Activated CD4-positive, alpha-beta T cell treated with anti-CD3 and anti-CD28 coated beads, Interleukin-2, amount 50 U/mL, for 24 hours (primary cell): ENCODE results near the gene FAM234B.

Source experiments
- DNase-seq, 2 donors: peaks; one replicate each; pipeline ENCODE4 v3.0.0-alpha.2; 2020; ENCODE audit warnings: low read depth in 1 of 2, low spot score in 1 of 2

The FAM234B gene

GRCh38 chr12:13044002-13044905, at the start of gene FAM234B:
Gene FAM234B, plus strand, starts transcription at chr12:13044381. Its CDS starts 23 bp downstream, at chr12:13044404.
- DNase-seq: peak; percentile 46 to 64

- DNase-seq: no peak
These were observed 49.1 kb upstream of the FAM234B start for GRCh38 chr12:12995088-12995487.

GRCh38 chr12:12996209-12996608, 48.0 kb upstream of the FAM234B start:
- DNase-seq: no peak

- no peak for DNase-seq
These were observed 47.0 kb upstream of the FAM234B start for GRCh38 chr12:12997156-12997555.

- DNase-seq: no peak
These were observed 46.4 kb upstream of the FAM234B start for GRCh38 chr12:12997734-12998133.

- no peak for DNase-seq
These were observed 45.9 kb upstream of the FAM234B start for GRCh38 chr12:12998248-12998647.

GRCh38 chr12:12999271-12999958, 44.8 kb upstream of the FAM234B start:
- no peak for DNase-seq

GRCh38 chr12:12999959-13000615, 44.1 kb upstream of the FAM234B start, which contains the start of gene HEBP1:
Gene HEBP1, minus strand, starts transcription at chr12:13000265. Its CDS starts 151 bp downstream, at chr12:13000114.
- peak; percentile 93 to 96 for DNase-seq

GRCh38 chr12:13000616-13000924, 43.6 kb upstream of the FAM234B start:
- DNase-seq: no peak

- DNase-seq: no peak
These were observed 43.0 kb upstream of the FAM234B start for GRCh38 chr12:13000925-13001774.

- no peak for DNase-seq
These were observed 42.5 kb upstream of the FAM234B start for GRCh38 chr12:13001775-13002040.

GRCh38 chr12:13002301-13003097, 41.7 kb upstream of the FAM234B start:
- no peak for DNase-seq

- DNase-seq: no peak
These were observed 39.8 kb upstream of the FAM234B start for GRCh38 chr12:13004361-13004760.

- DNase-seq: no peak
These were observed 39.2 kb upstream of the FAM234B start for GRCh38 chr12:13004986-13005385.

- DNase-seq: no peak
These were observed 38.5 kb upstream of the FAM234B start for GRCh38 chr12:13005649-13006048.

GRCh38 chr12:13007496-13008233, 36.5 kb upstream of the FAM234B start:
- DNase-seq: no peak

- DNase-seq: no peak
These were observed 35.3 kb upstream of the FAM234B start for GRCh38 chr12:13008741-13009380.

- no peak for DNase-seq
These were observed 33.1 kb upstream of the FAM234B start for GRCh38 chr12:13011098-13011497.

GRCh38 chr12:13022851-13023271, 21.3 kb upstream of the FAM234B start:
- DNase-seq: no peak
